B cell (primary cell): ENCODE data around the gene CDH13. TPM values are rescaled to one million over a fixed set of nuclear protein-coding genes. Genes with fewer than 3 reads are reported as not detected.

Experiments
- ATAC-seq: fragments of 200-7000 bp; cut with Tn5 transposase; one replicate; pipeline ENCODE4 v1.10.0; 2021; ENCODE audit warnings: low read depth, mild to moderate bottlenecking, moderate number of reproducible peaks, moderate library complexity
- CTCF ChIA-PET: fragments of 350-600 bp; sonication (Branson Sonifier 250); formaldehyde crosslinking; loops from one replicate; lab custom pipeline; 2021; ENCODE audit warnings: antibody characterized with exemption, inconsistent platforms; lab: Charles Lee
- POLR2A ChIA-PET: fragments of 350-600 bp; sonication (Branson Sonifier 250); formaldehyde crosslinking; loops from one replicate; lab custom pipeline; 2021; ENCODE audit warnings: antibody characterized with exemption; lab: Charles Lee
- DNase-seq: peaks from one replicate; pipeline ENCODE4 v3.0.0; 2013
- H2AFZ ChIP-seq: 2 replicates; pipeline ENCODE4 v1.6.1; 2012; ENCODE audit warnings: mild to moderate bottlenecking, low read depth, low read length; ENCODE audit not compliant: insufficient read depth, poor library complexity, severe bottlenecking
- H3K27ac ChIP-seq, 2 donors: 1 replicate in 1 of 2; 2 replicates in 1 of 2; pipeline ENCODE4 v1.5.1; 2012 to 2013; ENCODE audit warnings: low read length in 2 of 2, mild to moderate bottlenecking in 2 of 2, moderate library complexity in 1 of 2
- H3K27me3 ChIP-seq, 4 experiments: fragments of 200-600 bp in 1 of 4; sonication (generic) in 1 of 4; replicated peaks in 1 of 4; 1 replicate in 2 of 4; 2 replicates in 2 of 4; pipeline versions ENCODE4 v1.6.1 to v1.7.0; 2013 to 2016; ENCODE audit warnings: low read length in 3 of 4, mild to moderate bottlenecking in 2 of 4, mixed read lengths in 1 of 4, moderate library complexity in 1 of 4; ENCODE audit not compliant: insufficient read depth in 4 of 4, control insufficient read depth in 3 of 4; ENCODE audit errors: control extremely low read depth in 1 of 4
- H3K36me3 ChIP-seq, 2 experiments: replicated peaks in 1 of 2; 1 replicate in 1 of 2; 2 replicates in 1 of 2; pipeline versions ENCODE4 v1.6.1 to v1.7.1; 2013; ENCODE audit warnings: low read length in 1 of 2; ENCODE audit not compliant: insufficient read depth in 2 of 2, control insufficient read depth in 1 of 2; ENCODE audit errors: control extremely low read depth in 1 of 2, extremely low read depth in 1 of 2
- H3K4me1 ChIP-seq, 2 donors: fragments of 200-600 bp in 1 of 2; sonication (generic) in 1 of 2; 1 replicate in 1 of 2; 2 replicates in 1 of 2; pipeline versions ENCODE4 v1.5.1 to v1.6.1; 2013 to 2017; ENCODE audit warnings: low read length in 2 of 2; ENCODE audit not compliant: control insufficient read depth in 2 of 2, insufficient read depth in 2 of 2
- H3K4me2 ChIP-seq: replicated peaks from 2 replicates; pipeline ENCODE3; 2012; ENCODE audit warnings: mild to moderate bottlenecking, low read depth, low read length; ENCODE audit not compliant: poor library complexity, severe bottlenecking
- H3K4me3 ChIP-seq, 5 experiments: fragments of 200-600 bp in 1 of 5; sonication (generic) in 1 of 5; 1 replicate in 3 of 5; 2 replicates in 2 of 5; pipeline versions ENCODE4 v1.5.1 to v1.7.0; 2011 to 2016; ENCODE audit warnings: low read length in 4 of 5, mild to moderate bottlenecking in 4 of 5, low read depth in 2 of 5, control low read depth in 1 of 5, moderate library complexity in 1 of 5; ENCODE audit not compliant: insufficient read depth in 1 of 5; ENCODE audit errors: control extremely low read depth in 1 of 5, extremely low read depth in 1 of 5
- H3K79me2 ChIP-seq: fragments of 200-600 bp; sonication (generic); one replicate; pipeline ENCODE4 v1.6.0; 2016; ENCODE audit warnings: low read length; ENCODE audit not compliant: control insufficient read depth, insufficient read depth
- H3K9ac ChIP-seq: fragments of 200-600 bp; sonication (generic); 2 replicates; pipeline ENCODE4 v1.6.1; 2017; ENCODE audit warnings: mild to moderate bottlenecking, low read length, moderate library complexity
- H3K9me3 ChIP-seq, 3 donors: one replicate each; pipeline versions ENCODE4 v1.6.1 to v1.7.1; 2013; ENCODE audit warnings: low read length in 2 of 3; ENCODE audit not compliant: control insufficient read depth in 2 of 3, insufficient read depth in 1 of 3; ENCODE audit errors: control extremely low read depth in 1 of 3
- H4K20me1 ChIP-seq: 2 replicates; pipeline ENCODE4 v1.6.0; 2012; ENCODE audit warnings: mild to moderate bottlenecking, low read length; ENCODE audit not compliant: insufficient read depth, control insufficient read depth, poor library complexity, severe bottlenecking
- H3K27ac Mint-ChIP-seq: one replicate; pipeline ENCODE4 v1.8.0; 2021; ENCODE audit warnings: mixed read lengths
- H3K27me3 Mint-ChIP-seq: one replicate; pipeline ENCODE4 v1.8.0; 2021; ENCODE audit warnings: mixed read lengths
- H3K4me1 Mint-ChIP-seq: one replicate; pipeline ENCODE4 v1.8.0; 2021; ENCODE audit warnings: mixed read lengths
- H3K4me3 Mint-ChIP-seq: one replicate; pipeline ENCODE4 v1.8.0; 2021; ENCODE audit warnings: mixed read lengths
- H3K9me3 Mint-ChIP-seq: one replicate; pipeline ENCODE4 v1.8.0; 2022; ENCODE audit warnings: mixed read lengths; ENCODE audit not compliant: insufficient read depth
- EZH2 ChIP-seq: IDR thresholded peaks from 2 replicates; pipeline ENCODE4 v1.6.1; 2012; ENCODE audit warnings: borderline replicate concordance, low read depth, mild to moderate bottlenecking, moderate library complexity, low read length; ENCODE audit not compliant: insufficient read depth, poor library complexity, severe bottlenecking
- WGBS: methylation state at CpG from one replicate; pipeline ENCODE4 v1.1.5; 2013; ENCODE audit warnings: missing lambda C conversion rate; ENCODE audit not compliant: insufficient coverage; 5-methylcytosine and 5-hydroxymethylcytosine counted together
- intact Hi-C: fragments of 100-400 bp; cut with micrococcal nuclease; formaldehyde crosslinking; loops from one replicate; pipeline ENCODE4 v1.10.0; 2022
- polyA plus RNA-seq: library from polyadenylated mRNA; depleted of rRNA; stranded (reverse); fragments of >200 nt; gene quantifications from 2 replicates; pipeline ENCODE4 v1.2.3, GENCODE V29; 2012
- total RNA-seq, 2 donors: library from RNA; stranded (reverse); fragments of 120-200 nt in 1 of 2; gene quantifications; 1 replicate in 1 of 2; 2 replicates in 1 of 2; pipeline versions ENCODE4 v1.2.3 to v1.2.4, GENCODE V29; 2013 to 2022
- TF ChIP-seq, protein P1 (sequence below): fragments of 200-600 bp; IDR thresholded peaks from one replicate; pipeline ENCODE4 v1.8.0; 2022; ENCODE audit warnings: antibody characterized with exemption, mild to moderate bottlenecking

Gene CDH13
- total and polyA plus RNA-seq, 2 donors (not counting 1 experiment from before 2014, with no cell fraction given): not detected

- no peaks in the 10 kb centered on the region for H3K4me1 Mint-ChIP-seq
- TF ChIP-seq, protein P1, sequence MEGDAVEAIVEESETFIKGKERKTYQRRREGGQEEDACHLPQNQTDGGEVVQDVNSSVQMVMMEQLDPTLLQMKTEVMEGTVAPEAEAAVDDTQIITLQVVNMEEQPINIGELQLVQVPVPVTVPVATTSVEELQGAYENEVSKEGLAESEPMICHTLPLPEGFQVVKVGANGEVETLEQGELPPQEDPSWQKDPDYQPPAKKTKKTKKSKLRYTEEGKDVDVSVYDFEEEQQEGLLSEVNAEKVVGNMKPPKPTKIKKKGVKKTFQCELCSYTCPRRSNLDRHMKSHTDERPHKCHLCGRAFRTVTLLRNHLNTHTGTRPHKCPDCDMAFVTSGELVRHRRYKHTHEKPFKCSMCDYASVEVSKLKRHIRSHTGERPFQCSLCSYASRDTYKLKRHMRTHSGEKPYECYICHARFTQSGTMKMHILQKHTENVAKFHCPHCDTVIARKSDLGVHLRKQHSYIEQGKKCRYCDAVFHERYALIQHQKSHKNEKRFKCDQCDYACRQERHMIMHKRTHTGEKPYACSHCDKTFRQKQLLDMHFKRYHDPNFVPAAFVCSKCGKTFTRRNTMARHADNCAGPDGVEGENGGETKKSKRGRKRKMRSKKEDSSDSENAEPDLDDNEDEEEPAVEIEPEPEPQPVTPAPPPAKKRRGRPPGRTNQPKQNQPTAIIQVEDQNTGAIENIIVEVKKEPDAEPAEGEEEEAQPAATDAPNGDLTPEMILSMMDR: no peak
- no peak for TF ChIP-seq EZH2
- no peak overlapping the region for H3K27ac Mint-ChIP-seq
- Histone ChIP-seq H3K9me3 (no peaks in the 10 kb centered on the region), H3K27me3 (no peaks in the 10 kb centered on the region), H4K20me1 (no peaks in the 10 kb centered on the region), H3K4me3 (no peak overlapping the region), H3K4me2 (no peak overlapping the region), H3K79me2 (no peaks in the 10 kb centered on the region), H3K36me3 (no peaks in the 10 kb centered on the region), H2AFZ (no peak overlapping the region), H3K27ac (no peak overlapping the region), H3K4me1 (no peaks in the 10 kb centered on the region), H3K9ac (no peak overlapping the region)
- peaks cover 17% of the 10 kb centered on the region for H3K27me3 Mint-ChIP-seq
- H3K4me3 Mint-ChIP-seq: no peak overlapping the region
- no peaks in the 10 kb centered on the region for H3K9me3 Mint-ChIP-seq
- intact Hi-C loops: no loop called here
- CTCF ChIA-PET: no interaction called here
- WGBS: 95% methylated on average over 3 of the region's 7 CpGs
- ATAC-seq: no peak
- DNase-seq: no peak
- POLR2A ChIA-PET: no interaction called here
Measured at GRCh38 chr16:83266848-83267553, 640.2 kb downstream of the CDH13 start.

GRCh38 chr16:83268169-83268568 is 641.4 kb downstream of the CDH13 start:
- no peak for TF ChIP-seq EZH2
- TF ChIP-seq, protein P1: no peak
- Mint-ChIP-seq H3K4me1 (no peaks in the 10 kb centered on the region), H3K4me3 (no peak overlapping the region), H3K9me3 (no peaks in the 10 kb centered on the region), H3K27me3 (peaks cover 17% of the 10 kb centered on the region), H3K27ac (no peak overlapping the region)
- CTCF ChIA-PET: no interaction called here
- POLR2A ChIA-PET: no interaction called here
- Histone ChIP-seq H3K9ac (no peak overlapping the region), H3K36me3 (no peaks in the 10 kb centered on the region), H3K27me3 (no peaks in the 10 kb centered on the region), H3K4me2 (no peak overlapping the region), H3K4me1 (no peaks in the 10 kb centered on the region), H3K9me3 (no peaks in the 10 kb centered on the region), H3K27ac (no peak overlapping the region), H2AFZ (no peak overlapping the region), H3K4me3 (no peak overlapping the region), H4K20me1 (no peaks in the 10 kb centered on the region), H3K79me2 (no peaks in the 10 kb centered on the region)
- 83% methylated on average over 1 of the region's 3 CpGs for WGBS
- no peak for DNase-seq
- no peak for ATAC-seq
- intact Hi-C loops: no loop called here
